DOHH2 (cell line): ENCODE measurements around the gene MEGF10.

Experiments
- EZH2phosphoT487 ChIP-seq: fragments of 200-600 bp; sonication (generic); IDR thresholded peaks from 2 replicates; pipeline ENCODE4 v1.6.1; 2017; ENCODE audit warnings: borderline replicate concordance, mild to moderate bottlenecking, antibody characterized with exemption, low read length, moderate library complexity, mixed read lengths
- TF ChIP-seq, protein P1 (sequence below): fragments of 200-600 bp; sonication (generic); IDR thresholded peaks from one replicate; pipeline ENCODE4 v1.5.1; 2014; ENCODE audit warnings: antibody characterized with exemption, mild to moderate bottlenecking, low read depth, low read length; ENCODE audit not compliant: poor library complexity, severe bottlenecking

DNA sequence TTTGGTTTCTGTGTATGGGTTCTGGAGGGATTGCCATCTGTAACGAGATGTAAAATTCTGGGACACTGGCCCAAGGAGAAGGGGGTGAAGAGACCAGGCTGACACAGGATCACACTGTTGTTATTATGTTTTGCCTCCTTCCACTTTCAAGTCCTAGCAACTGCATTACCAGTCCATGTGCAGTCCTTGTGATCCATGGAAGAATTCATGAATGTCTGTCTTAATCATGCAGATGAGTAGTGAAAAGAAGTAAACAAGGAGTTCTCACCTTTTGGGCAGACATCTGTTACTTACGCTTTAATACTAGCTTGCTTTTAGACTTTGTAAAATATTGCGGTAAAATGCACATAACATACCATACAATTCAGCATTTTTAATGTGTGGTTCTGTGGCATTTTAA is 18.3 kb downstream of the MEGF10 start:
- TF ChIP-seq, protein P1, sequence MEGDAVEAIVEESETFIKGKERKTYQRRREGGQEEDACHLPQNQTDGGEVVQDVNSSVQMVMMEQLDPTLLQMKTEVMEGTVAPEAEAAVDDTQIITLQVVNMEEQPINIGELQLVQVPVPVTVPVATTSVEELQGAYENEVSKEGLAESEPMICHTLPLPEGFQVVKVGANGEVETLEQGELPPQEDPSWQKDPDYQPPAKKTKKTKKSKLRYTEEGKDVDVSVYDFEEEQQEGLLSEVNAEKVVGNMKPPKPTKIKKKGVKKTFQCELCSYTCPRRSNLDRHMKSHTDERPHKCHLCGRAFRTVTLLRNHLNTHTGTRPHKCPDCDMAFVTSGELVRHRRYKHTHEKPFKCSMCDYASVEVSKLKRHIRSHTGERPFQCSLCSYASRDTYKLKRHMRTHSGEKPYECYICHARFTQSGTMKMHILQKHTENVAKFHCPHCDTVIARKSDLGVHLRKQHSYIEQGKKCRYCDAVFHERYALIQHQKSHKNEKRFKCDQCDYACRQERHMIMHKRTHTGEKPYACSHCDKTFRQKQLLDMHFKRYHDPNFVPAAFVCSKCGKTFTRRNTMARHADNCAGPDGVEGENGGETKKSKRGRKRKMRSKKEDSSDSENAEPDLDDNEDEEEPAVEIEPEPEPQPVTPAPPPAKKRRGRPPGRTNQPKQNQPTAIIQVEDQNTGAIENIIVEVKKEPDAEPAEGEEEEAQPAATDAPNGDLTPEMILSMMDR = no peak
- TF ChIP-seq EZH2phosphoT487 = no peak
